K562 (cell line): ENCODE data around the gene ZP1. TPM values are rescaled to one million over a fixed set of nuclear protein-coding genes. Genes with fewer than 3 reads are reported as not detected.

Experiments used
- CBX3 ChIP-seq, 2 experiments: IDR thresholded peaks; 1 replicate in 1 of 2; 2 replicates in 1 of 2; pipeline ENCODE4 v1.6.1; 2012; ENCODE audit warnings: inconsistent platforms in 2 of 2, low read length in 2 of 2, borderline replicate concordance in 1 of 2, control low read depth in 1 of 2
- CBX8 ChIP-seq: fragments of 200-600 bp; sonication (generic); IDR thresholded peaks from 2 replicates; pipeline ENCODE4 v1.6.1; 2012; ENCODE audit warnings: borderline replicate concordance, mixed run types, low read depth, mild to moderate bottlenecking, moderate library complexity, mixed read lengths, low read length, control low read depth, inconsistent platforms; ENCODE audit not compliant: poor library complexity, severe bottlenecking; ENCODE audit errors: extremely low read depth
- CC2D1A ChIP-seq: fragments of 450-650 bp; IDR thresholded peaks from 2 replicates; pipeline ENCODE4 v1.6.1; 2017; ENCODE audit warnings: mild to moderate bottlenecking
- CCAR2 ChIP-seq: fragments of 200-400 bp; formaldehyde crosslinking; IDR thresholded peaks from 2 replicates; pipeline ENCODE4 v1.6.1; 2017; ENCODE audit warnings: mild to moderate bottlenecking, low read depth, low read length
- CCNT2 ChIP-seq: IDR thresholded peaks from 2 replicates; pipeline ENCODE4 v1.6.1; 2011; ENCODE audit warnings: borderline replicate concordance, low read depth, mild to moderate bottlenecking, moderate library complexity, mixed read lengths, low read length; ENCODE audit not compliant: insufficient read length; ENCODE audit errors: extremely low read depth
- GABPB2 ChIP-seq: fragments of 250-450 bp; sonication (Bioruptor Pico); conservative IDR thresholded peaks from 2 replicates; pipeline ENCODE4 v1.5.1; 2021; ENCODE audit warnings: mild to moderate bottlenecking
- GATAD2B ChIP-seq: fragments of 450-650 bp; IDR thresholded peaks from 2 replicates; pipeline ENCODE4 v1.6.1; 2017; ENCODE audit warnings: mild to moderate bottlenecking, borderline replicate concordance
- HDGF ChIP-seq: fragments of 450-650 bp; IDR thresholded peaks from 2 replicates; pipeline ENCODE4 v1.6.1; 2016
- MAFF ChIP-seq: IDR thresholded peaks from 2 replicates; pipeline ENCODE4 v1.6.1; 2012; ENCODE audit warnings: low read length, improper control_type of control experiment
- MAFG ChIP-seq: fragments of 450-650 bp; conservative IDR thresholded peaks from 2 replicates; pipeline ENCODE4 v1.6.1; 2016; ENCODE audit warnings: missing genetic modification characterization, missing compliant biosample characterization
- MAFK ChIP-seq: IDR thresholded peaks from 2 replicates; pipeline ENCODE4 v1.6.1; 2011; ENCODE audit warnings: low read length, improper control_type of control experiment
- PCBP1 ChIP-seq: fragments of 200-400 bp; formaldehyde crosslinking; IDR thresholded peaks from 2 replicates; pipeline ENCODE4 v1.6.1; 2018; ENCODE audit warnings: mild to moderate bottlenecking, low read depth, low read length; ENCODE audit not compliant: poor library complexity, severe bottlenecking
- RBFOX2 ChIP-seq: fragments of 200-400 bp; formaldehyde crosslinking; IDR thresholded peaks from 2 replicates; pipeline ENCODE4 v1.6.1; 2017; ENCODE audit warnings: low read depth, mild to moderate bottlenecking, low read length, moderate library complexity
- RCOR1 ChIP-seq, 2 experiments: IDR thresholded peaks; 2 replicates each; pipeline ENCODE4 v1.6.1; 2012; ENCODE audit warnings: low read depth in 2 of 2, low read length in 2 of 2, borderline replicate concordance in 1 of 2, improper control_type of control experiment in 1 of 2
- SMARCB1 ChIP-seq: IDR thresholded peaks from 2 replicates; pipeline ENCODE4 v1.6.1; 2011; ENCODE audit warnings: improper control_type of control experiment, low read depth; ENCODE audit not compliant: insufficient read length
- TCF7 ChIP-seq: sonication (generic); IDR thresholded peaks from 2 replicates; pipeline ENCODE4 v1.6.1; 2016; ENCODE audit warnings: antibody characterized with exemption, borderline replicate concordance
- ZNF274 ChIP-seq: IDR thresholded peaks from 2 replicates; pipeline ENCODE4 v1.6.1; 2011; ENCODE audit warnings: low read depth, mild to moderate bottlenecking, low read length, moderate library complexity, borderline replicate concordance
- ZNF830 ChIP-seq: fragments of 250-450 bp; sonication (Bioruptor Pico); IDR thresholded peaks from 2 replicates; pipeline ENCODE4 v1.5.0; 2021; ENCODE audit warnings: mild to moderate bottlenecking
- polyA plus RNA-seq, 8 experiments: library from polyadenylated mRNA; depleted of rRNA in 4 of 8; stranded (reverse) in 5 of 8; unstranded in 3 of 8; fragments of >200 nt; fragmentation: Nextera tagmentation in 2 of 8; fragmentation: Illumina TruSeq in 1 of 8; extraction: Ambion mirVana in 2 of 8; extraction: Trizol in 1 of 8; gene quantifications; 2 replicates each; pipeline versions ENCODE4 v1.2.1 to v1.2.3, GENCODE V29; 2011 to 2014; ENCODE audit warnings: inconsistent platforms in 1 of 8, missing spikeins in 1 of 8
- total RNA-seq, 7 experiments: library from RNA; depleted of rRNA in 6 of 7; stranded (reverse); fragments of >200 nt in 6 of 7; fragmentation: Illumina TruSeq in 2 of 7; extraction: Trizol in 2 of 7; gene quantifications; 2 replicates each; pipeline versions ENCODE4 v1.2.1 to v1.2.3, GENCODE V29; 2011 to 2021; ENCODE audit warnings: low replicate concordance in 1 of 7
- TF ChIP-seq, protein P1 (sequence below), 2 experiments: fragments of 450-650 bp in 1 of 2; IDR thresholded peaks; 2 replicates each; pipeline ENCODE4 v1.6.1; 2011 to 2017; ENCODE audit warnings: low read depth in 2 of 2, antibody characterized with exemption in 1 of 2, borderline replicate concordance in 1 of 2, low read length in 1 of 2, mild to moderate bottlenecking in 1 of 2, mixed read lengths in 1 of 2; ENCODE audit not compliant: control insufficient read depth in 1 of 2
- TF ChIP-seq, protein P2 (sequence below): fragments of 450-650 bp; formaldehyde crosslinking; IDR thresholded peaks from 2 replicates; pipeline ENCODE4 v1.4.0; 2020; ENCODE audit warnings: mild to moderate bottlenecking, mixed read lengths
- TF ChIP-seq, protein P3 (sequence below): fragments of 450-650 bp; formaldehyde crosslinking; IDR thresholded peaks from 2 replicates; pipeline ENCODE4 v1.4.0; 2020; ENCODE audit warnings: mild to moderate bottlenecking, moderate library complexity

ZP1 gene
- total and polyA plus RNA-seq, 9 of the 15 experiments (the other 6 are each of a cell fraction or from before 2014, with no cell fraction given): 0.11 to 0.15 TPM; not detected in 7

DNA sequence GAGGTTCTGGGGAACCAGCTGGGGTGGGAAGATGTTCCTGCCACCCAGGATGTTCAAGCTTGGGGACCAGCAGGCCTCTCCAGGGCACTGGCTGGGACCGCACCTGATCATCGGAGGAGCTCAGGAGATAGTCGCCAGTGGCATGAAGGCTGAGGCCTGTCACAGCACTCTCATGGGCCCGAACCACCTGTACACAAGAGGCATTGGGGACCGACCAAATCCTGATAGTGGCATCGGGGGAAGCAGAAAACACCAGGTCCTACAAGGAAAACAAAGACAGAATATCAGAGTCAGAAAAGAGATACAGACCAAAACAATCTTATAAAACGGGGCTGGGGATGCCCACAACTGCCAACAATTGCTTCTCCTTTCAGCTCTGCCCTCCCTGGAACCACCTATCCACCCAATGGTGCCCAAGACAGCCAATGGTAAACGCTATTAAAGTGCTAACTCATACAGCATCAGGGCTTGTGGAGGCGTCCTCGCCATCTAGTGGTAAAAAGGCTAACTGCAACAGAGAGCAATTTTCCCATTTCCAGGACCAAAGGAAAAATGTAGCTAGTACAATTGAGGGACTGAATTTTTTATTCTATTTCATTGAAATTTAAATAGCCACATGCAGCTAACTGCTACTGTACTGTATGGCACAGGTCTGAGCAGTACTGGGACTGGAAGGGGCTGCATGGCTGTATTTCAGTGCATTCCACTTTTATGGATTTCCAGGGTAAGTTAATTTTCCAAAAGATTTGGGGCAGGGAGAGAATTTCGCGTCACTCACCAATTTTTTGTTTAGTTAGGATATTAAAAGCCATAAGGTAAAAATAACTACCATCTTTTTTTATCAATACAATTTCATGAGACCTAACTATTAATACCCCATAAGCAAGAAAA, 31.9 kb downstream of the ZP1 start (continued):
- TF ChIP-seq, protein P1, sequence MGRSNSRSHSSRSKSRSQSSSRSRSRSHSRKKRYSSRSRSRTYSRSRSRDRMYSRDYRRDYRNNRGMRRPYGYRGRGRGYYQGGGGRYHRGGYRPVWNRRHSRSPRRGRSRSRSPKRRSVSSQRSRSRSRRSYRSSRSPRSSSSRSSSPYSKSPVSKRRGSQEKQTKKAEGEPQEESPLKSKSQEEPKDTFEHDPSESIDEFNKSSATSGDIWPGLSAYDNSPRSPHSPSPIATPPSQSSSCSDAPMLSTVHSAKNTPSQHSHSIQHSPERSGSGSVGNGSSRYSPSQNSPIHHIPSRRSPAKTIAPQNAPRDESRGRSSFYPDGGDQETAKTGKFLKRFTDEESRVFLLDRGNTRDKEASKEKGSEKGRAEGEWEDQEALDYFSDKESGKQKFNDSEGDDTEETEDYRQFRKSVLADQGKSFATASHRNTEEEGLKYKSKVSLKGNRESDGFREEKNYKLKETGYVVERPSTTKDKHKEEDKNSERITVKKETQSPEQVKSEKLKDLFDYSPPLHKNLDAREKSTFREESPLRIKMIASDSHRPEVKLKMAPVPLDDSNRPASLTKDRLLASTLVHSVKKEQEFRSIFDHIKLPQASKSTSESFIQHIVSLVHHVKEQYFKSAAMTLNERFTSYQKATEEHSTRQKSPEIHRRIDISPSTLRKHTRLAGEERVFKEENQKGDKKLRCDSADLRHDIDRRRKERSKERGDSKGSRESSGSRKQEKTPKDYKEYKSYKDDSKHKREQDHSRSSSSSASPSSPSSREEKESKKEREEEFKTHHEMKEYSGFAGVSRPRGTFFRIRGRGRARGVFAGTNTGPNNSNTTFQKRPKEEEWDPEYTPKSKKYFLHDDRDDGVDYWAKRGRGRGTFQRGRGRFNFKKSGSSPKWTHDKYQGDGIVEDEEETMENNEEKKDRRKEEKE (IDR thresholded peaks at IDR 0.05; ENCODE audit: borderline replicate concordance in 1 of 2, control insufficient read depth in 1 of 2, low read depth in 2 of 2, low read length in 1 of 2): 0 out of 4 replicates have a peak, but pooled peaks of 1 of the 2 experiments have one; percentile 27
- TF ChIP-seq RBFOX2 (peak; percentile 39; the same call in 1 of the 2 replicates), CC2D1A (no peak), ZNF830 (CRISPR knock-in tag) (no peak), TCF7 (no peak), CCAR2 (no peak), MAFF (peak; percentile 69), HDGF (no peak), CBX8 (no peak), PCBP1 (no peak), CBX3 (IDR thresholded peaks at IDR 0.05; ENCODE audit: borderline replicate concordance in 1 of 2, low read length in 2 of 2) (no peak), RCOR1 (IDR thresholded peaks at IDR 0.05; ENCODE audit: borderline replicate concordance in 1 of 2, low read depth in 2 of 2, low read length in 2 of 2) (0 out of 4 replicates have a peak, but pooled peaks of 1 of the 2 experiments have one; percentile 17), CCNT2 (no peak), GABPB2 (CRISPR knock-in tag) (no peak), SMARCB1 (no peak), GATAD2B (0 out of 2 replicates have a peak, but pooled peaks have one; percentile 15), MAFK (peak; percentile 69), MAFG (tag) (peak; percentile 82), ZNF274 (no peak)
- TF ChIP-seq, protein P2, sequence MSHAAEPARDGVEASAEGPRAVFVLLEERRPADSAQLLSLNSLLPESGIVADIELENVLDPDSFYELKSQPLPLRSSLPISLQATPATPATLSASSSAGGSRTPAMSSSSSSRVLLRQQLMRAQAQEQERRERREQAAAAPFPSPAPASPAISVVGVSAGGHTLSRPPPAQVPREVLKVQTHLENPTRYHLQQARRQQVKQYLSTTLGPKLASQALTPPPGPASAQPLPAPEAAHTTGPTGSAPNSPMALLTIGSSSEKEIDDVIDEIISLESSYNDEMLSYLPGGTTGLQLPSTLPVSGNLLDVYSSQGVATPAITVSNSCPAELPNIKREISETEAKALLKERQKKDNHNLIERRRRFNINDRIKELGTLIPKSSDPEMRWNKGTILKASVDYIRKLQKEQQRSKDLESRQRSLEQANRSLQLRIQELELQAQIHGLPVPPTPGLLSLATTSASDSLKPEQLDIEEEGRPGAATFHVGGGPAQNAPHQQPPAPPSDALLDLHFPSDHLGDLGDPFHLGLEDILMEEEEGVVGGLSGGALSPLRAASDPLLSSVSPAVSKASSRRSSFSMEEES (CRISPR knock-in tag): no peak
- TF ChIP-seq, protein P3, sequence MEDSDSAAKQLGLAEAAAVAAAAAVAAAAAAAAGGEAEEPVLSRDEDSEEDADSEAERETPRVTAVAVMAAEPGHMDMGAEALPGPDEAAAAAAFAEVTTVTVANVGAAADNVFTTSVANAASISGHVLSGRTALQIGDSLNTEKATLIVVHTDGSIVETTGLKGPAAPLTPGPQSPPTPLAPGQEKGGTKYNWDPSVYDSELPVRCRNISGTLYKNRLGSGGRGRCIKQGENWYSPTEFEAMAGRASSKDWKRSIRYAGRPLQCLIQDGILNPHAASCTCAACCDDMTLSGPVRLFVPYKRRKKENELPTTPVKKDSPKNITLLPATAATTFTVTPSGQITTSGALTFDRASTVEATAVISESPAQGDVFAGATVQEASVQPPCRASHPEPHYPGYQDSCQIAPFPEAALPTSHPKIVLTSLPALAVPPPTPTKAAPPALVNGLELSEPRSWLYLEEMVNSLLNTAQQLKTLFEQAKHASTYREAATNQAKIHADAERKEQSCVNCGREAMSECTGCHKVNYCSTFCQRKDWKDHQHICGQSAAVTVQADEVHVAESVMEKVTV (CRISPR knock-in tag): no peak
